GM19438 (cell line): Measurements from ENCODE around the gene EP300.
"Not testable (repeated sequence)": the region's sequence is repeated elsewhere in the genome, so short reads cannot be mapped to it uniquely, and the experiment has no call there.

Experiments
- ATAC-seq: cut with Tn5 transposase; IDR thresholded peaks from one replicate; pipeline ENCODE4 v1.9.1; 2021; ENCODE audit warnings: low read depth; ENCODE audit not compliant: unreplicated experiment

The EP300 gene

GRCh38 chr22:41092023-41092817 is at the start of gene EP300:
EP300 (plus strand) TSS chr22:41092592; CDS start chr22:41093005, 413 bp downstream.
- peak; percentile 41 for ATAC-seq

GRCh38 chr22:41043722-41044121 is 48.7 kb upstream of the EP300 start:
- ATAC-seq: no peak

GRCh38 chr22:41045575-41045974 is 46.8 kb upstream of the EP300 start:
- not testable (repeated sequence) for ATAC-seq

GRCh38 chr22:41047801-41048211 is 44.6 kb upstream of the EP300 start:
- no peak for ATAC-seq

- ATAC-seq: not testable (repeated sequence)
These were observed 44.0 kb upstream of the EP300 start for GRCh38 chr22:41048345-41048744.

GRCh38 chr22:41048791-41049717 is 43.3 kb upstream of the EP300 start:
- ATAC-seq: no peak

GRCh38 chr22:41049795-41050194 is 42.6 kb upstream of the EP300 start:
- ATAC-seq: not testable (repeated sequence)

- no peak for ATAC-seq
These were observed 41.5 kb upstream of the EP300 start for GRCh38 chr22:41050883-41051282.

- ATAC-seq: no peak
These were observed 39.5 kb upstream of the EP300 start for GRCh38 chr22:41052661-41053490.

GRCh38 chr22:41057076-41057475 is 35.3 kb upstream of the EP300 start:
- ATAC-seq: no peak

- ATAC-seq: no peak
These were observed 30.2 kb upstream of the EP300 start for GRCh38 chr22:41062146-41062545.

- ATAC-seq: not testable (repeated sequence)
These were observed 28.1 kb upstream of the EP300 start for GRCh38 chr22:41064326-41064725.

- not testable (repeated sequence) for ATAC-seq
These were observed 26.1 kb upstream of the EP300 start for GRCh38 chr22:41066341-41066740.

- not testable (repeated sequence) for ATAC-seq
These were observed 24.4 kb upstream of the EP300 start for GRCh38 chr22:41067968-41068367.

GRCh38 chr22:41070665-41071331 is 21.6 kb upstream of the EP300 start:
- no peak for ATAC-seq

- no peak for ATAC-seq
These were observed 18.3 kb upstream of the EP300 start for GRCh38 chr22:41074061-41074460.

- no peak for ATAC-seq
These were observed 17.9 kb upstream of the EP300 start for GRCh38 chr22:41074466-41074865.

- no peak for ATAC-seq
These were observed 17.3 kb upstream of the EP300 start for GRCh38 chr22:41074941-41075710.

- ATAC-seq: no peak
These were observed 16.4 kb upstream of the EP300 start for GRCh38 chr22:41075946-41076345.
